GM13977 (cell line): ENCODE measurements around the gene EEFSEC.

ENCODE experiments used
- DNase-seq: peaks from one replicate; pipeline ENCODE4 v3.0.0; 2012; ENCODE audit warnings: low spot score
- in situ Hi-C: fragments of 300-500 bp; cut with MboI; formaldehyde crosslinking; loops from one replicate; pipeline ENCODE4 v1.12.0; 2022; ENCODE audit warnings: low sequenced_read_pairs, low pct_unique_long_range_greater_than_20kb, mixed read lengths, inconsistent platforms; ENCODE audit not compliant: unreplicated experiment
- TF ChIP-seq, protein P1 (sequence below): IDR thresholded peaks from 2 replicates; pipeline ENCODE4 v1.5.1; 2012; ENCODE audit warnings: mild to moderate bottlenecking, control low read depth; ENCODE audit not compliant: insufficient read depth; ENCODE audit errors: extremely low read depth, missing control alignments

EEFSEC gene

DNA sequence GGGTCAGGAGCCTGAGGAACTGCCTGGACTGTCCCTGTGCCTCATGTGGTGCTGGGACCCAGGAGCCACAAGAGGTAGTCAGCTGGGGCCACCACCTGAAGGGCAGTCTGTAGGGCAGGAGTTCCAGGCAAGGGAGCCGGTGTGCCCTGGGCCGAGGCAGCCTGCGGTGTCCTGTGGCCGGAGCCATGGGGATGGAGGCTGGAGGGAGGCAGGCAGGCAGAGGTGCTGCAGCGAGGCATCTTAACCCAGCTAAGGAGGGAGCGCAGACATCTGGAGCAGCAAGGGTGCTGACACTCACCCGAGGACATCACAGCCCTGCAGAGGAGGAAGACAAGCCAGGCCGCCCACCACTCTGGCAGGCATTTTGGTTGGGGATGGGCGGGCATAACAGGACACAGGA, 235.7 kb downstream of the EEFSEC start:
- in situ Hi-C loops: no loop called here
- no peak for DNase-seq
- TF ChIP-seq, protein P1, sequence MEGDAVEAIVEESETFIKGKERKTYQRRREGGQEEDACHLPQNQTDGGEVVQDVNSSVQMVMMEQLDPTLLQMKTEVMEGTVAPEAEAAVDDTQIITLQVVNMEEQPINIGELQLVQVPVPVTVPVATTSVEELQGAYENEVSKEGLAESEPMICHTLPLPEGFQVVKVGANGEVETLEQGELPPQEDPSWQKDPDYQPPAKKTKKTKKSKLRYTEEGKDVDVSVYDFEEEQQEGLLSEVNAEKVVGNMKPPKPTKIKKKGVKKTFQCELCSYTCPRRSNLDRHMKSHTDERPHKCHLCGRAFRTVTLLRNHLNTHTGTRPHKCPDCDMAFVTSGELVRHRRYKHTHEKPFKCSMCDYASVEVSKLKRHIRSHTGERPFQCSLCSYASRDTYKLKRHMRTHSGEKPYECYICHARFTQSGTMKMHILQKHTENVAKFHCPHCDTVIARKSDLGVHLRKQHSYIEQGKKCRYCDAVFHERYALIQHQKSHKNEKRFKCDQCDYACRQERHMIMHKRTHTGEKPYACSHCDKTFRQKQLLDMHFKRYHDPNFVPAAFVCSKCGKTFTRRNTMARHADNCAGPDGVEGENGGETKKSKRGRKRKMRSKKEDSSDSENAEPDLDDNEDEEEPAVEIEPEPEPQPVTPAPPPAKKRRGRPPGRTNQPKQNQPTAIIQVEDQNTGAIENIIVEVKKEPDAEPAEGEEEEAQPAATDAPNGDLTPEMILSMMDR: no peak

DNA sequence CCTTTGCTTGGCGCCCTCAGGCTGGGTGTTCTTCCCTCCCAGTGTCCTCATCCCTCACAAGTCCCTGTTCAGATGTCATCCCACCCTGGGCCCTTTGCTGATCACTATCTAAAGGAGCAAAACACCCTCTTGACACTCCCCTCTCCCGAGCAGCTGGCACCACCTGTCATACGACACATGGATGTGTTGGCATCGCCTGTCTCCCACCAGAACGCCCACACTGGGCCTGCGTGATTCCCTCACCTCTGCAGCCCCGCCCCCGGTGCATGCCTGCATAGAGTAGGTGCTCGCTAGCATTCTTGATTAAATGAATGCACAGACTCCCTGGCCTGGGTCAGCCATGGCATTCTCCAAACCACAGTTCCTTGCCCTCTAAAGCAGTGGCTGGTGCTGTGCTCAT, 237.6 kb downstream of the EEFSEC start:
- TF ChIP-seq, protein P1: no peak
- in situ Hi-C loops: no loop called here
- DNase-seq: no peak

DNA sequence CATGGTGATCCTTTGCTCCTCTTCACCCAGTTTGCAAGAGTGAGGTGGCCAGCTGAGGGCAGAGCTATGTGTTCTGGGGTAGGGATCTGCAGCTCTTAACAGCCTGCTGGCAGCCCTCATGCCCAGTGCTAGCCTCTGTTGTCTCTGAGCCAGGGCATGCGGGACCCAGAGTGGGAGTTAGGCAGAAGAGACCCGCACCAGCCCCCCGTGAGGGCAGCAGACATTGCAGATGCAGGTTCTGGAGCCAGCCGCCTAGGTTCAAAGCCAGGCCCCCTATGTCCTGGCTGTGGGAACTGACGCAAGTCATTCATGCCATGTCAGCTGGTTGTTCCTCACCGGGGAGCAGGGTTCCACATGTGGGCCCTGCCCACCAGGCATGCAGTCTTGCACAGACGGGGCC, 238.7 kb downstream of the EEFSEC start:
- in situ Hi-C loops: no loop called here
- DNase-seq: no peak
- TF ChIP-seq, protein P1: no peak

DNA sequence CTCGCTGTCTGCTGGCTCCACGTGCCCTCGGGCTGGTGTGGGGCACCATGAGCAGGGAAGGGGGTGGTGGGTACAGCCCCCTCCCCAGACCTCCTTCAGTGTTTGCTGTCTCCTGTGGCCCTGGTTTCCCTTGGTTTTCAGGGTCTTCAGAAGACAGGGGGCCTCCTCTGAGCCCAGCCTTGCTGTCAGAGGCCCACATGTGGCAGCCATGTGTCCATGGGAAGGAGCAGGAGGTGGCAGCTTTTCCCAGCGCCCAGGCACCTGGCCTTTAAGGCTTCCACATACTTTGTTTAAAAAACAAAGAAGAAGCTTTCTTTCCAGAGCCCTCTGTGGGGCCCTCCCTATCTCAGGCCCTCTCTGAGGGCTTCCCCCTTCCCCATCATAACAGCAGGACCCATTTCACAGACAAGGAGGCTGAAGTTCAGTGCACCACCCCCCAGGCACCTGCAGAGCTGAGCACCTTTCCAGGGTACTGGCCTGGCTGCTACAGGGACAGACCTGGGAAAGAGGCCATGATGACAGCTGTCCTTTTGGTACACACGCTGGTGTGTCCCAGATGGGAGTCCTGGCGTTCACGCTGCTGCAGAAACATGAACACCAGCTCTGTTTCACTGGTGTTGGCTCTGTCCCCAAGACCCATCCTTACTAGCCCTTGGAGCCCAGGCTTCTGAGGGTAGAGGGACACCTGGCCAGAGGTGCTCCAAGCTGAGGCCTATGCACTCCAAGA, 239.7 kb downstream of the EEFSEC start:
- TF ChIP-seq, protein P1: no peak
- DNase-seq: no peak
- in situ Hi-C loops: no loop called here

DNA sequence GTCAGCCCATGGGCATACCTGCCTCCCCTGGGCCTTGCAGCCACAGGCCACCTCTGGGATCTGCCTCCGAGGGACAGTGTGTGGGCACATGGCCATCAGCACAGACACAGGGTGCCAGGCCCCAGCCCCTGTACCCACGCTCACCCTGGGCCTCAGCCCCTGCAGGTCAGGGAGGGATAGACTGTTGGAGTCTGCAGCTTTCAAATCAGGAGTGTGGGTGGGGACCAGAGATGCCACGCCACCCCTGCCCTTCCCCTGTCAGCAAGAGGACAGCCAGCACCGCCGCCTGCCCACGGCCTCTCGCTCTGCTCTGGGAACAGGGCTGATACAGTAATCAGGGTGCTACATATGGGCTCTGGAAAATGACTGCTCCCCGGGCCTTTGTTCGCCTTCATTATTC, 240.8 kb downstream of the EEFSEC start:
- in situ Hi-C loops: no loop called here
- TF ChIP-seq, protein P1: no peak
- no peak for DNase-seq

DNA sequence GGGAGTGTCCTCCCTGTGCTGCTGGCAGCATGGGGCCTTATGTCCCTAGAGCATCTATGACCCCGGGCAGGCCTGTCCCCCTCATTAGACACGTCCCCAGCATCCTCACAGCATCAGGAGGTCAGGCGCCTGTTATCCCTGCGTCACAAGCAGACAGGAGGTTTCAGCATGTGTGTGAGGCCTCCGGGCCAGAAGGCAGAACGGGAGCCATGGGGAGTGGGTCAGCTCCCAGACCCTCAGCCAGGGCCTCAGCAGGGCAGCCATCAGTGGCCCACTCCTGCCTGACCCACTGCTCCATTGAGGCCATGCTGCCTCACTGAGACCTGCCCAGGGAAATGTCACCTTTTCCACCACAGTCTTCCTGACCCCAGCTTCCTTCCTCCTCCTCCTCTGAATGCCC, 241.8 kb downstream of the EEFSEC start:
- in situ Hi-C loops: no loop called here
- no peak for DNase-seq
- TF ChIP-seq, protein P1: no peak
